ENCODE results near the gene HCRTR1. TPM values are rescaled to one million over a fixed set of nuclear protein-coding genes. Genes with fewer than 3 reads are reported as not detected.
A peak's percentile ranks its signal among the peaks of the same experiment; 100 is the strongest.

Gene HCRTR1
- total RNA-seq, 4 donors from 2014 or later = 0.45 to 1.8 (median 1.7) TPM; not detected in 1

DNA sequence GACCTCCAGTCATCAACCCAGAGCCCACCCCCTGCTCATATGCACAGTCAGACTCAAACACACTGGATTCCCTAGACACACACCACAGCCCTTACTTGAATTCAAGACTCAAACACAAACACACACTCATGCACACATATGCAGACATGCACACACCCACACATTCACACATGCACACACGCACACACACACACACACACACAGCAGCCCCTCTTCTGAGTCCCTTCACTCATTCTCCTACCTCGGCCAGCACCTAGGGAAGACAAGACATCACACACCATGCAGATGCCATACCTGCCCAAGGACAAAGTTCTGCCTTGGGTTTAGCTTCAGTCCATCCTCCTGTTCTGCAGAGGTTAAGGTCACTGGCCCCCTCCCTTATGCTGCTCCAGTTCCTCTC lies 1.6 kb upstream of the HCRTR1 start:
- H3K9me3 ChIP-seq = no peaks in the 10 kb centered on the region
- H3K4me1 ChIP-seq = peaks cover 5 to 27% (median 17%) of the 10 kb centered on the region in 4 donors
- TF ChIP-seq CTCF (IDR thresholded peaks at IDR 0.05) = no peak
- no peak for TF ChIP-seq POLR2A (IDR thresholded peaks at IDR 0.05; ENCODE audit: low read depth)
- no peak for TF ChIP-seq POLR2AphosphoS5 (IDR thresholded peaks at IDR 0.05)
- no peak for TF ChIP-seq EP300 (IDR thresholded peaks at IDR 0.05)
- H3K27ac ChIP-seq (replicated peaks in 1 of 4) = no peak overlapping the region
- 95% methylated on average over 2 of the region's 2 CpGs for WGBS
- DNase-seq (ENCODE audit: extremely low spot score) = no peak
- H3K27me3 ChIP-seq = peaks cover 0 to 39% (median 19%) of the 10 kb centered on the region in 4 donors
- intact Hi-C loops (cut with DNase I) = no loop called here
- no peaks in the 10 kb centered on the region for H3K36me3 ChIP-seq
- no peak overlapping the region for H3K4me3 ChIP-seq

DNA sequence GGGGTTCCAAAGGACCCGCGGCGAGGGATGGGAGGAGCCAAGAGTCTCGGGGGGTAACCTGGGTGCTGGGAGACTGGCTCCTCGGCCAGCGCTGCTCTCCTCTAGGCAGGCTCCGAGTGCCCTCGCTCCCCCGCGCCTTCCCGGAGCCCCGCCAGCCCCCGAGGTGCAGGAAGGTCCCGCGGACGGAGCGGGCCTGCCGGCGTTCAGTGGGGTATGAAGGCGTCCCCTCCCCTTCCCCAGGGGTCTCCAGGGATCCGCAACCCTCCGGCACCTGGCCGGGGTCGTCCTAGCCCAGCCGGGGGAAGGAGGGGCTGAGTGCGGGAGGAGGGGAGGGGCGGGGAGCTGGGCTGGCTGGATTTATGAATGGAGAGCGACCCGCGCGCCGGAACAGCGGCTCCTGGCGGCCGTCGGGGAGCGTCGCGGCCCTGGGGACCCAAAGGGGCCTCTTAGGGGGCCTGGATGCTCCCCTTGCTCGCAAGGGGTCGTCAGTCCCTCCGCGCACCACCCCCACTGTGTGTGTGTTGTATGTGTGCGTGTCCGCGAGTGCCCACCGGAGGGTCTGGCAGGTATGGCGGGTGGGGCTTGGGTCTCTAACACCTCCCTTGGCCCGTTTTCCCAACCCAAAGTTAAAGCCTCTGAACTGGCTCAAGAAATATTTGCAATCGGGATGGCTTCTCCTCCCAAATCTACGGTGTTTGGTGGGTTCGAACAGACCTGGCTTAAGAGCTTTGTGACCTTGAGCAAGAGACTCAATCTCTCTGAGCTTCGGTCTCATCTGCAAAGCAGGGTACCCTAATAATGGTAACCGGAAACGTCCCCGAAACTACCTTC lies 642 bp downstream of the HCRTR1 start:
- DNase-seq (ENCODE audit: extremely low spot score) = no peak
- Histone ChIP-seq H3K27ac (replicated peaks in 1 of 4) (no peak overlapping the region), H3K4me1 (peaks cover 5 to 27% (median 17%) of the 10 kb centered on the region in 4 donors), H3K9me3 (no peaks in the 10 kb centered on the region), H3K27me3 (peaks cover 0 to 39% (median 19%) of the 10 kb centered on the region in 4 donors), H3K4me3 (peak overlapping the region; percentile 53 to 56 (median 54)), H3K36me3 (no peaks in the 10 kb centered on the region)
- TF ChIP-seq CTCF (IDR thresholded peaks at IDR 0.05) = peak; percentile 58 to 87 (median 69)
- no peak for TF ChIP-seq POLR2A (IDR thresholded peaks at IDR 0.05; ENCODE audit: low read depth)
- 30% methylated on average over 21 of the region's 56 CpGs for WGBS
- intact Hi-C loops (cut with DNase I) = no loop called here

DNA sequence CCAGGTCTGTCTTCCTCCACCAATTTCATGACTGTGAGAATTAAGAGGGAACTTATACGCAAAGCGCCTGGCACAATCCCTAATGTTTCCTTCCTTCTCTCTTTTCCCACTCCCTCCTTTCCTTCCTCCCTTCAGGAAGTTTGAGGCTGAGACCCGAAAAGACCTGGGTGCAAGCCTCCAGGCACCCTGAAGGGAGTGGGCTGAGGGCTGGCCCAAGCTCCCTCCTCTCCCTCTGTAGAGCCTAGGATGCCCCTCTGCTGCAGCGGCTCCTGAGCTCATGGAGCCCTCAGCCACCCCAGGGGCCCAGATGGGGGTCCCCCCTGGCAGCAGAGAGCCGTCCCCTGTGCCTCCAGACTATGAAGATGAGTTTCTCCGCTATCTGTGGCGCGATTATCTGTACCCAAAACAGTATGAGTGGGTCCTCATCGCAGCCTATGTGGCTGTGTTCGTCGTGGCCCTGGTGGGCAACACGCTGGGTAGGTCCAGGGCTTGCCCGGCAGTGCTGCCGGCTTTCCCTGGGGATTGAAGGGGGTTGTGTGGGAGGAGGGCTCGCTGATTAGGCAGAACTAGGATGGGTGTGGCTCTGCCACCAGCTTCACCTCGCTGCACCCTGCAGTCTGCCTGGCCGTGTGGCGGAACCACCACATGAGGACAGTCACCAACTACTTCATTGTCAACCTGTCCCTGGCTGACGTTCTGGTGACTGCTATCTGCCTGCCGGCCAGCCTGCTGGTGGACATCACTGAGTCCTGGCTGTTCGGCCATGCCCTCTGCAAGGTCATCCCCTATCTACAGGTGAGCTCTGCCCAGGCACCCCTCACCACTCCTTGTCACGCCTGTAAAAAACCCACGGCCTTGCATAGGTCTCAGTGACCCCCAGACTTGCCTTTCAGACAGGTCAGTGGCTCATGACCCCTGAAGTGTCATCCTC lies 1.7 kb downstream of the HCRTR1 start:
- Histone ChIP-seq H3K9me3 (no peaks in the 10 kb centered on the region), H3K27ac (replicated peaks in 1 of 4) (no peak overlapping the region), H3K36me3 (no peaks in the 10 kb centered on the region), H3K27me3 (peaks cover 0 to 39% (median 19%) of the 10 kb centered on the region in 4 donors), H3K4me3 (no peak overlapping the region), H3K4me1 (peaks cover 1 to 19% (median 17%) of the 10 kb centered on the region in 4 donors)
- no peak for DNase-seq (ENCODE audit: extremely low spot score)
- intact Hi-C loops (cut with DNase I) = no loop called here
- WGBS = 84% methylated on average over 14 of the region's 23 CpGs
- TF ChIP-seq CTCF (IDR thresholded peaks at IDR 0.05) = no peak

GRCh38 chr1:31620631-31621497 lies 3.4 kb downstream of the HCRTR1 start:
- no peak overlapping the region for H3K4me3 ChIP-seq
- peaks cover 0 to 39% (median 19%) of the 10 kb centered on the region in 4 donors for H3K27me3 ChIP-seq
- H3K4me1 ChIP-seq = peaks cover 0 to 16% (median 15%) of the 10 kb centered on the region in 4 donors
- H3K27ac ChIP-seq (replicated peaks in 1 of 4) = no peak overlapping the region
- H3K9me3 ChIP-seq = no peaks in the 10 kb centered on the region
- DNase-seq (ENCODE audit: extremely low spot score) = no peak
- intact Hi-C loops (cut with DNase I) = no loop called here
- 92% methylated on average over 8 of the region's 20 CpGs for WGBS
- no peaks in the 10 kb centered on the region for H3K36me3 ChIP-seq
- no peak for TF ChIP-seq EP300 (IDR thresholded peaks at IDR 0.05)
- no peak for TF ChIP-seq POLR2AphosphoS5 (IDR thresholded peaks at IDR 0.05)
- TF ChIP-seq POLR2A (IDR thresholded peaks at IDR 0.05; ENCODE audit: low read depth) = no peak
- TF ChIP-seq CTCF (IDR thresholded peaks at IDR 0.05) = no peak
